Uterus (tissue), 2 donors: Measurements from ENCODE around the gene ANO8.

Experiments
- POLR2A ChIP-seq, 2 donors: fragments of 450-650 bp; IDR thresholded peaks; one replicate each; pipeline ENCODE4 v1.6.1; 2016; ENCODE audit warnings: antibody characterized with exemption in 2 of 2, mild to moderate bottlenecking in 1 of 2, moderate library complexity in 1 of 2
- TF ChIP-seq, protein P1 (sequence below), 4 experiments: fragments of 200-600 bp in 2 of 4; fragments of 450-650 bp in 2 of 4; sonication (generic) in 2 of 4; IDR thresholded peaks; one replicate each; pipeline ENCODE4 v1.5.1; 2016 to 2019; ENCODE audit warnings: antibody characterized with exemption in 4 of 4, mild to moderate bottlenecking in 2 of 4, moderate library complexity in 1 of 4

DNA sequence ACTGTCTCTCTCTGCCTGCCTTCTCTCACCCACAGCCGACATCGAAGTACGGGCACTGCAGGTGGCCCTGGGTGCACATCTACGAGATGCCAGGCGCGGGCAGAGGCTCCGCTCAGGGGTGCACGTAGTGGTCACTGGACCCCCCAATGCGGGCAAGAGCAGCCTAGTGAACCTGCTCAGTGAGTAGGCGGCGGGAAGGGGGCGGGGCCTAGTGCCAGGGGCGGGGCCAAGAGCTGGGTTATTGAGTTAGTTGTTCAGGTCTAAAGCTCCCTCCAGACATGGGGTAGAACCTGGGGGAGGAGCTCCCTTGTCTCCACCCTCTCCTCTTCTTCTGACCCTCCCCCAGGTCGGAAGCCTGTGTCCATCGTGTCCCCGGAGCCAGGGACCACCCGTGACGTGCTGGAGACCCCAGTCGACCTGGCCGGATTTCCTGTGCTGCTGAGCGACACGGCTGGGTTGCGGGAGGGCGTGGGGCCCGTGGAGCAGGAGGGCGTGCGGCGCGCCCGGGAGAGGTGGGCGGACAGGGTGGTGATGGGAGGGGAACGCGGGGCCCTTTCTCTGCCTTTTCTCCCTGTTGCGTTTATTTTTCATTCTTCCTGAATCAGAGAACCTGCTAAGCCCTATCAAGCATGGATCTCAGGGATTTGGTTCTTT is 4.6 kb upstream of the ANO8 start:
- no peak for TF ChIP-seq POLR2A (IDR thresholded peaks at IDR 0.05)
- TF ChIP-seq, protein P1, sequence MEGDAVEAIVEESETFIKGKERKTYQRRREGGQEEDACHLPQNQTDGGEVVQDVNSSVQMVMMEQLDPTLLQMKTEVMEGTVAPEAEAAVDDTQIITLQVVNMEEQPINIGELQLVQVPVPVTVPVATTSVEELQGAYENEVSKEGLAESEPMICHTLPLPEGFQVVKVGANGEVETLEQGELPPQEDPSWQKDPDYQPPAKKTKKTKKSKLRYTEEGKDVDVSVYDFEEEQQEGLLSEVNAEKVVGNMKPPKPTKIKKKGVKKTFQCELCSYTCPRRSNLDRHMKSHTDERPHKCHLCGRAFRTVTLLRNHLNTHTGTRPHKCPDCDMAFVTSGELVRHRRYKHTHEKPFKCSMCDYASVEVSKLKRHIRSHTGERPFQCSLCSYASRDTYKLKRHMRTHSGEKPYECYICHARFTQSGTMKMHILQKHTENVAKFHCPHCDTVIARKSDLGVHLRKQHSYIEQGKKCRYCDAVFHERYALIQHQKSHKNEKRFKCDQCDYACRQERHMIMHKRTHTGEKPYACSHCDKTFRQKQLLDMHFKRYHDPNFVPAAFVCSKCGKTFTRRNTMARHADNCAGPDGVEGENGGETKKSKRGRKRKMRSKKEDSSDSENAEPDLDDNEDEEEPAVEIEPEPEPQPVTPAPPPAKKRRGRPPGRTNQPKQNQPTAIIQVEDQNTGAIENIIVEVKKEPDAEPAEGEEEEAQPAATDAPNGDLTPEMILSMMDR (IDR thresholded peaks at IDR 0.05) = no peak
